Fibroblast of skin of left biceps (primary cell): ENCODE data around the gene LUZP1.
A peak's percentile ranks its signal among the peaks of the same experiment; 100 is the strongest.
"Not testable (repeated sequence)": the region's sequence is repeated elsewhere in the genome, so short reads cannot be mapped to it uniquely, and the experiment has no call there.

Experiments used
- DNase-seq, 2 experiments: peaks; one replicate each; pipeline ENCODE4 v3.0.0-alpha.2; 2013; ENCODE audit warnings: low read depth in 2 of 2

Gene LUZP1

GRCh38 chr1:23168445-23169194 lies at the start of gene LUZP1:
Gene LUZP1, minus strand, starts transcription at chr1:23168856.
- DNase-seq: peak; percentile 58 to 66

GRCh38 chr1:23217421-23218115 lies 48.9 kb upstream of the LUZP1 start, which contains the start of gene HTR1D:
Gene HTR1D, minus strand, starts transcription at chr1:23217502. Its CDS starts 23,283 bp downstream, at chr1:23194219.
- DNase-seq: no peak

GRCh38 chr1:23216771-23217420 lies 48.2 kb upstream of the LUZP1 start:
- DNase-seq: no peak

DNA sequence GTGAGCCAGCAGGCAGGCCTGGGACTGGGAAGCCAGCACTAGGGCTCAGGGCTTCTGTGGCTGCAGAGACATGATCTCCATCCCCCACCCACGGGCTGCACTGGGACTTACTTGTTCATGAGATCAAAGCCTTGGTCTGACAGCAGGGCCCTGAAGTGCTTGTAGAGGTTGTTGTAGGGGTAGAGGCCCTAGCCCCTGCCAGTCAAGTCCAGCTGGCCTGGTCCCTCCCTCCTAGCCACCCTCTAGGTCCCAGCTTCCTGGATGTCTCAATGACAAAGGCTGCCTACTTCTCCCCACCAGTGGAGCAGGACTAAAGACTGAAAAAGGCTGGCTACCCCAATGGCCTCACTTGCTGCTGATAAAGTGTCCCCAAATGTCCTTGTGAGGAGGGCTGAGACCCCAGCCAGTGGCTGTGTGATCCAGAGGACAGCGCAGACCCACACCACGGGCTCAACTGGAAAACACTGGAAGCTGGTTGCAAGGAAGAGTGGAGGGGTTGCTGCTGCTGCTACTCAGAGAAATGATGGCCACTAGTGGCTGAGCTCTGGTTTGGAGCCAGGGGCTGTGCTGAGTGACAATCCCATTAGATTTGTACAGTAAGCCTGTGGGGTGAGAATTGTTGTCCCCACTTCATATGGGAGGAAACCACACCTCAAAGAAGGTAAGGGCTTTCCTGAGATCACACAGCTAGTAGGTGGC lies 47.2 kb upstream of the LUZP1 start:
- DNase-seq: no peak

DNA sequence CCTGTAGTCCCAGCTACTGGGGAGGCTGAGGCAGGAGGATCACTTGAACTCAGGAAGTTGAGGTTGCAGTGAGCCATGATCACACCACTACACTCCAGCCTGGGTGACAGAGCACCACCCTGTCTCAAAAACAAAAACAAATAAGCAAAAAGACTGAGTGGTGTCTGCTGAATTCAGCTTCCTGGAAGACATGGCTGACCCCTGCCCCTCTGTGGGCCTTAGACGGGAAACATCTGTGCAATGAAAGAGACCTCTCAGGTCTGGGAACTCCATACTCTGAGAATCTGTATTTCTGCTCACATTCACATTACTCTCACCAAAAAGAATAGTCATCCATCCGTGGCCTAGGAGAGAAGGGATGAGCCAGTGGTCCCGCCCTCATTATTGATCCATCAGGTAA lies 46.6 kb upstream of the LUZP1 start:
- no peak for DNase-seq

- DNase-seq: no peak
These were observed 46.0 kb upstream of the LUZP1 start for GRCh38 chr1:23214640-23215039.

- DNase-seq: no peak
These were observed 43.3 kb upstream of the LUZP1 start for GRCh38 chr1:23211955-23212354.

DNA sequence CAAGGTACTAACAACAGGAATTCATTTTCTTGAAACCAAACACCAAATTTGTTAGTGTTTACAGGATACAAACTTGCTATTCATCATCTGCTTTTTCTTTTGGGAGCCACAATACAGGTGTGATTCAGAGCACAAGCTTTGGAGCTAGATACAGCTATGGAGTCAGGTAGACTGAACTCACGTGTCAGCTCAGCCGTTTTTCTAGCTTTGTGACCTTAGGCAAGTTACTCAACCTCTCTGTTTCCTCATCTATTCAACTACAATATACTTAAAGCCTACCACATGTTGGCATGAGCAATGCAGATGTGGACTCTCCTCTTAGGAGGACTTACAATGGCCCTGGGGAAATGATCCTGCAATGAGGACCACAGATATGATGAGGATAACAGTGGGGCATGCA lies 42.3 kb upstream of the LUZP1 start:
- DNase-seq: no peak

GRCh38 chr1:23210351-23210785 lies 41.7 kb upstream of the LUZP1 start:
- DNase-seq: no peak

GRCh38 chr1:23209770-23210169 lies 41.1 kb upstream of the LUZP1 start:
- no peak for DNase-seq

- DNase-seq: no peak
These were observed 39.9 kb upstream of the LUZP1 start for GRCh38 chr1:23208527-23208926.

- not testable (repeated sequence) for DNase-seq
These were observed 39.1 kb upstream of the LUZP1 start for GRCh38 chr1:23207733-23208132.

DNA sequence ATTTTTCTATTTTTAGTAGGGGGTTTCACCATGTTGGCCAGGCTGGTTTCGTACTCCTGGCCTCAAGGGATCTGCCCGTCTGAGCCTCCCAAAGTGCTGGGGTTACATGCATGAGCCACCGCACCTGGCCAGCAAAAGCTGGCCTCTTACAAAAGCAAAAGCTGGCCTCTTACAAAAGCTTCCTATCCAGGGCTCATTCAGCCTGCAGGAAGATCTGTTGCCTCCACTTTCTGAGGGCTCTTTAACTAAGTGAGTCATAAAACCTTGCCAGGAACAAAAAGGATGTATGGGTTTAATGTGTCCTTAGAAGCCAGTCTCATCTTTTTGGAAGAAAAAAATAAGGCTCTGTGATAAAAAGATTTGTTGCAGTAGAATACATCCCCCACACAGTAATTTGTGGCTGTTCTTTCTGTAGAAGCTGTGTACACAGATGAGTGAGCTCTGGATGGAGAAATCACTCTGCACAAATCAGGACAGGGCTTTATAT lies 33.6 kb upstream of the LUZP1 start:
- DNase-seq: no peak

DNA sequence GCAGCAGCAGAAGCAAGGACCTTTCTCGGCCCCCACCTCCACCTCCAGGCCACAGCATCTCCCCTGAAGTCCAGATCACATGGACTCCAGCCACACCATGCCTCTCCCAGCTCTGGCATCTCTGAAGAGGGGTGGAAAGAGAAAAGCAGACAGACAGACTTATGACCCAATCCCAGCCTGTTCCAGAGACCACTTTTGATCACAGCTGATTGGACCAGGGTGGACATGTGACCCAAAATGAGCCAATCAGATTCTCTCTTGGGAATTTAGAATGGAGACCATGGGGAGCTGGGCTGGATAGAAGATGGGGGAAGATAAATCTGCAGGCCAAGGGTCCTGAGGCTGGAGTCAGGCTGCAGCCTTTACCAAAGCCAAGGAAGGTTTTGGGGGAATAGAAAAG lies 32.2 kb upstream of the LUZP1 start:
- DNase-seq: no peak

- peak; percentile 79 for DNase-seq
These were observed 29.7 kb upstream of the LUZP1 start for GRCh38 chr1:23198373-23198772.

DNA sequence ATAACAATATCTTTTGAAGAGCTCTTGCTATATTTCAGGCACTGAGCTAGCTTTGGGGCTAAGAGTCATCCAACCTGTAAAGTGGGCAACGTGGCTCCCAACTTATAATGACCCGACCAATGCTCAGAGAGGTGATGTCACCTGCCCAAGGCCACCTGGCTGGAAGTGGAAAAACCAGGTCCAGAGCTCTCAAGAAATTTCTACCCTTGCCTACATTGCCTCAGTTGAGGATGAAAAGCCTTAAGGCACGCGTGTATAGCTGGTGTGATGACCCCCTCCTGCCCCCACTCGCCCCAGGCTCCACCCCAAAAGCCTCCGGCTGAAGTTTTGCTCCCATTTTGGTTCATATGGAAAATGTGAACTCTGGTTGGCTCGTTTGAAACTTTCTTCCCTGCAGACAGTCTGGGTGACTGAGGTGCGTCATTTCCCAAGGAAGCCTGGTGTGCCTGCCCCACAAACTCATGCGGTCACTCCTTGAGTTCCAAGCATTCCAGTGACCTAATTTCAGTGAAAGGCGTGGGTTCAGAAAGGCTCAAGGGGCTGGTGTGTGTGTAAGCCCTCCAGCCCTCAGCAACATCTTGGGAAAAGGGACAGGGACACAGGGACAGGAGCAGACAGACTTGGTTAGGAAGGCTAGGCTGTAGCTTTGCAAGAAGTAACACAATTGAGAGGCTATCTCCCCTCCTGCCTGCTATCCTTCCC lies 28.1 kb upstream of the LUZP1 start:
- peak; percentile 72 to 73 for DNase-seq

DNA sequence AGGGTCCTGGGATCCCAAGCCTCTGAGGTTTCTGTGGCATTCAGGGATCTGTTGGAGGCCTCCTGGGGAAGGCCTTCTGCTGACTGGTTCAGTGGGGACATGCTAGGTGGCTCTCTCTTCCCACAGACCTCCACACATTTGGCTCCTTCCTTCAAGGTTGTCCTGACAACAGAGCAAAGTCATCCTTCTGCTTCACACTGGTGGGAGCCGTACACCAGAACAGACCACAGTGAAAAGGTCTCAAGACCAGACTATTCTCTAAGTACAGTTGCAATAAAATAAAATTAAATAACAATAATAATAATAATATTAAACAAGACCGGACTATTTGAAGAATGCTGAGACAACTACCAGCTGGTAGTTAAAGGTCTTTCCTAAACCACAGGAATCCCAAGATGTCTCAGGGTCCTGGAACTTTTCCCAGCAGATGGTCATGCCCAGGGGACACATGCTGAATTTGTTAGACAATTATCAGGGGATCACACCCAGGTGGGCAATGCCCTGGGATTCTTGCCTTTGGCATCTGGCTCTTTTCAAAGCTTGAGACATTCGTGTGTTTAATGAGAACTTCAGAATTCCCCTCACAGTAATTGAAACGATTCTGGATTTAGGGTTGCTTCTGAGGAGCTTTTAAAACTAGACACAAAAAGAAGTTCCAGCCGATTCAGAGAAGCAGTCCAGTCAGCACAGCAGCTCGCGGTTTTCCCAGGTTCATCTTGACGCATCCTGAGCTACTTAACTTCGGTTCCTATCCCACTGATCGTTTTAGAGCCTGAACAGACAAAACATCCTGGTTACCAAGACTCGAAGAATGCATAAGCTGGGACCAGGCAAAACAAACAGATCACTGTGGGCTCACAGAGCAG lies 25.7 kb upstream of the LUZP1 start:
- peak; percentile 61 to 71 for DNase-seq

GRCh38 chr1:23193391-23194118 lies 24.9 kb upstream of the LUZP1 start:
- no peak for DNase-seq

- no peak for DNase-seq
These were observed 22.5 kb upstream of the LUZP1 start for GRCh38 chr1:23191199-23191598.
